GM12872 (cell line): ENCODE data around the gene MAST2.

Experiments
- TF ChIP-seq, protein P1 (sequence below): IDR thresholded peaks from 3 replicates; pipeline ENCODE4 v1.5.1; 2011; ENCODE audit warnings: low read depth, mild to moderate bottlenecking, low read length, moderate library complexity; ENCODE audit not compliant: insufficient read depth

MAST2 gene

GRCh38 chr1:45974541-45975269 lies 171.3 kb downstream of the MAST2 start:
- TF ChIP-seq, protein P1, sequence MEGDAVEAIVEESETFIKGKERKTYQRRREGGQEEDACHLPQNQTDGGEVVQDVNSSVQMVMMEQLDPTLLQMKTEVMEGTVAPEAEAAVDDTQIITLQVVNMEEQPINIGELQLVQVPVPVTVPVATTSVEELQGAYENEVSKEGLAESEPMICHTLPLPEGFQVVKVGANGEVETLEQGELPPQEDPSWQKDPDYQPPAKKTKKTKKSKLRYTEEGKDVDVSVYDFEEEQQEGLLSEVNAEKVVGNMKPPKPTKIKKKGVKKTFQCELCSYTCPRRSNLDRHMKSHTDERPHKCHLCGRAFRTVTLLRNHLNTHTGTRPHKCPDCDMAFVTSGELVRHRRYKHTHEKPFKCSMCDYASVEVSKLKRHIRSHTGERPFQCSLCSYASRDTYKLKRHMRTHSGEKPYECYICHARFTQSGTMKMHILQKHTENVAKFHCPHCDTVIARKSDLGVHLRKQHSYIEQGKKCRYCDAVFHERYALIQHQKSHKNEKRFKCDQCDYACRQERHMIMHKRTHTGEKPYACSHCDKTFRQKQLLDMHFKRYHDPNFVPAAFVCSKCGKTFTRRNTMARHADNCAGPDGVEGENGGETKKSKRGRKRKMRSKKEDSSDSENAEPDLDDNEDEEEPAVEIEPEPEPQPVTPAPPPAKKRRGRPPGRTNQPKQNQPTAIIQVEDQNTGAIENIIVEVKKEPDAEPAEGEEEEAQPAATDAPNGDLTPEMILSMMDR: no peak

- TF ChIP-seq, protein P1: no peak
These were observed 173.2 kb downstream of the MAST2 start for GRCh38 chr1:45976623-45977022.

DNA sequence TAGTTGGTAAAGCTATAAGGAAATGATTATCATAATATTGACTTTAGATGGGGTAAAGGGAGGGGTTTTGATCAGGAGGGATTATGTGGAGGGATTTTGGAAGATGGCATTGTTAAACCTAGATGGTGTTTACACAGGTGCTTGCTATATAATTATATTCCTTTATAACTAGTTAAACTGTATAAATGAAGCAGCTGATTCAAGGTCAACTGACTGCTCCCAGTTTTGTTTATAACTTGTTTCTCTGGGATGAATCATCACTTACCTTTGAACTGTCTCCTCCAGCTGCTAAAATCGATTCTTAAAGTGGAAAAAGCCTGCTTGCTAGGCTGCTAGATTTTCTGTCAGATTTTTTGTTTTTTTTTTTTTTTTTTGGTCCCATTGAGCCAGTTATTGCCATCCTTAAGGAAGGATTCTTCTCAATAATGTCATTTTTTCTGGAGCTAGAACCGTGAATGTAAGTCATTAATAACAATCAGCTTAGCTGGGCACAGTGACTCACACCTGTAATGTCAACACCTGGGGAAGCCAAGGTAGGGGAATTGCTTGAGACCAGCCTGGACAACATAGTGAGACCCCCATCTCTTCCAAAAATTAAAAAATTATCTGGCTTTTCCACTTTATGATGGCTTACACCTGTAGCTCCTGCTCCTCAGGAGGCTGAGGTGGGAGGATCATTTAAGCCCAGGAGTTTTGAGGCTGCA lies 175.8 kb downstream of the MAST2 start:
- TF ChIP-seq, protein P1: no peak

DNA sequence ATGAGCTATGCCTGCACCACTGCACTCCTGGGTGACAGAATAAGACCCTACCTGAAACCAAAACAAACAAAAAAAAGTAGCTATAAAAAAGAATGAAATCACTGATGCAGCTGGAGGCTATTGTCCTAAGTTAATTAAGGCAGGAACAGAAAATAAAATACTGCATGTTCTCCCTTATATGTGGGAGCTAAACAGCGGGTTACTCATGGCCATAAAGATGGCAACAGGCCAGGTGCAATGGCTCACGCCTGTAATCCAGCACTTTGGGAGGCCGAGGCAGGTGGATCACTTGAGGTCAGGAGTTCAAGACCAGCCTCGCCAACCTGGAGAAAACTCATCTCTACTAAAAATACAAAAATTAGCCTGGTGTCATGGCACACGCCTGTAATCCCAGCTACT lies 176.4 kb downstream of the MAST2 start:
- TF ChIP-seq, protein P1: no peak

GRCh38 chr1:45982359-45982758 lies 178.9 kb downstream of the MAST2 start:
- TF ChIP-seq, protein P1: no peak

DNA sequence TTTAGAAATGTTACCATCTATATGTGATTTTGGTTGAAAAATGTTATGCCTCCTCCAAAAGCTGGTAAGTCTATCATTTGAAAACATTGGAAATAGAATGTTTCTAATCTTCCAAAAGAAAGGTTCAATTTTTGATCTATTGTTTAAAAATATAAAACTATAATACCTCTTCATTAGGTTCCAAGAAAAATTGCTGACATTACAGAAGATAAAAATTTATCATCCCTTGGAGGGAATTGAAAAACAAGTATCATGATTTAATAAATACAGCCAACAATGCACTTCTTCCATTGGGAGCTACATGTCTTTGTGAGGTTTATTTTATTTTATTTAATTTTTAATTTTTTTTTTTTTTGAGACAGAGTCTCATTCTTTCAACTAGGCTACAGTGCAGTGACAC lies 180.6 kb downstream of the MAST2 start:
- TF ChIP-seq, protein P1: no peak

- TF ChIP-seq, protein P1: no peak
These were observed 183.8 kb downstream of the MAST2 start for GRCh38 chr1:45987204-45987603.
